Measurements from ENCODE around the gene PELI2.

DNA sequence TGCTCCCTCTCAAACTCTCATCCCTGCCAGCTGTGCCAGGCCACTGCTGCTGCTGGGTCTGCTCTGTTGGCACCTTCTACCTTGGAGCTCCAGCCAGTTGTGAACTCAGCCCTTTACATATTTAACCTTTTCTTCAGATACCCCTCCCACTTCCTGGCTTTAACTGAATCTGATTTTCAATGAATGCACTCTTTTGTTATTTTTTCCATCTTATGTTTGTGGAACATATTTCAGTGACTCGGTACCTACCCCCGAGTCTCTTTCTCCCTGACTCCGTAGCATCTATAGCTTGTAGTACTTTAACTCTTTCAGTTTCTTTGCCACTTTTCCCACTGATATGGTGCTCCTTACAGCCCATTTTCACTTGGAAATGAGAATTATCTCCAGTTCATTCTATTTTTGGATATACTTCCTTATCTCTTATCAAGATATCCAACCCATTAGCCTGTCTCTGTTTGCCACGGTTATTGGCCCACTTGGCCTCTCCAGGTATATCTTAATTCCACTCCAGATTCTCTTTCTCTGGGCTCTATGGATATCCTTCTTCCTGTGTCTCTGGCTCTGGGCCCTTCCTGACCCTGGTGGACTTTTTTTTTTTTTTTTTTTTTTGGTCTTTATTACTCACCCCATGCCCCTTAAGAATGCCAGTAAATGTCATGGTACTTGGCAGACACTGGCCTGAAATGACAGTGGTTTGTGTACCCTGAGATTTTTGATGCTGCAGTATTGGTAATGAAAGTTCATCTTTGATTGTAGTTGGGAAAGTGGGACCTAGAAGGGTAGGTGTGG lies 62.7 kb downstream of the PELI2 start:
- TF ChIP-seq POLR2A (IDR thresholded peaks at IDR 0.05), result no peak
- TF ChIP-seq, protein P1, sequence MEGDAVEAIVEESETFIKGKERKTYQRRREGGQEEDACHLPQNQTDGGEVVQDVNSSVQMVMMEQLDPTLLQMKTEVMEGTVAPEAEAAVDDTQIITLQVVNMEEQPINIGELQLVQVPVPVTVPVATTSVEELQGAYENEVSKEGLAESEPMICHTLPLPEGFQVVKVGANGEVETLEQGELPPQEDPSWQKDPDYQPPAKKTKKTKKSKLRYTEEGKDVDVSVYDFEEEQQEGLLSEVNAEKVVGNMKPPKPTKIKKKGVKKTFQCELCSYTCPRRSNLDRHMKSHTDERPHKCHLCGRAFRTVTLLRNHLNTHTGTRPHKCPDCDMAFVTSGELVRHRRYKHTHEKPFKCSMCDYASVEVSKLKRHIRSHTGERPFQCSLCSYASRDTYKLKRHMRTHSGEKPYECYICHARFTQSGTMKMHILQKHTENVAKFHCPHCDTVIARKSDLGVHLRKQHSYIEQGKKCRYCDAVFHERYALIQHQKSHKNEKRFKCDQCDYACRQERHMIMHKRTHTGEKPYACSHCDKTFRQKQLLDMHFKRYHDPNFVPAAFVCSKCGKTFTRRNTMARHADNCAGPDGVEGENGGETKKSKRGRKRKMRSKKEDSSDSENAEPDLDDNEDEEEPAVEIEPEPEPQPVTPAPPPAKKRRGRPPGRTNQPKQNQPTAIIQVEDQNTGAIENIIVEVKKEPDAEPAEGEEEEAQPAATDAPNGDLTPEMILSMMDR (IDR thresholded peaks at IDR 0.05), result no peak

Measured in testis (tissue), 2 donors.